AG08395 (cell line): ENCODE results near the gene RPTN.

Experiments used
- DNase-seq: peaks from one replicate; pipeline ENCODE4 v3.0.0; 2012; ENCODE audit warnings: mixed read lengths, low spot score

Gene RPTN

GRCh38 chr1:152159144-152159543, at the start of gene RPTN:
Gene RPTN (minus strand): TSS chr1:152159228. CDS start chr1:152157889, 1,339 bp downstream.
- DNase-seq, result no peak

GRCh38 chr1:152198982-152199381, 40.0 kb upstream of the RPTN start:
- DNase-seq, result no peak

- DNase-seq, result no peak
Measured at GRCh38 chr1:152197361-152197941, 38.4 kb upstream of the RPTN start.

- no peak for DNase-seq
Measured at GRCh38 chr1:152191711-152192110, 32.7 kb upstream of the RPTN start.

GRCh38 chr1:152191260-152191659, 32.2 kb upstream of the RPTN start:
- no peak for DNase-seq

GRCh38 chr1:152190589-152190988, 31.6 kb upstream of the RPTN start:
- no peak for DNase-seq

- DNase-seq, result peak; percentile 62
Measured at GRCh38 chr1:152189657-152190442, 30.8 kb upstream of the RPTN start.

GRCh38 chr1:152188673-152189591, 29.9 kb upstream of the RPTN start:
- DNase-seq, result peak; percentile 28

GRCh38 chr1:152186556-152187285, 27.7 kb upstream of the RPTN start:
- DNase-seq, result no peak

- peak; percentile 68 for DNase-seq
Measured at GRCh38 chr1:152185544-152186391, 26.7 kb upstream of the RPTN start.

GRCh38 chr1:152182944-152183361, 23.9 kb upstream of the RPTN start:
- peak; percentile 68 for DNase-seq

- DNase-seq, result no peak
Measured at GRCh38 chr1:152182431-152182830, 23.4 kb upstream of the RPTN start.

GRCh38 chr1:152179566-152179965, 20.5 kb upstream of the RPTN start:
- DNase-seq, result no peak

- no peak for DNase-seq
Measured at GRCh38 chr1:152170287-152170905, 11.4 kb upstream of the RPTN start.

GRCh38 chr1:152169366-152170025, 10.5 kb upstream of the RPTN start:
- no peak for DNase-seq

- DNase-seq, result no peak
Measured at GRCh38 chr1:152168535-152168868, 9.5 kb upstream of the RPTN start.

- peak; percentile 77 for DNase-seq
Measured at GRCh38 chr1:152167835-152168534, 9.0 kb upstream of the RPTN start.

GRCh38 chr1:152166966-152167365, 7.9 kb upstream of the RPTN start:
- no peak for DNase-seq

- DNase-seq, result no peak
Measured at GRCh38 chr1:152165286-152166077, 6.5 kb upstream of the RPTN start.
